Kidney (tissue), 14 donors: Measurements from ENCODE around the gene VWA5A. TPM values are rescaled to one million over a fixed set of nuclear protein-coding genes. Genes with fewer than 3 reads are reported as not detected.

ENCODE experiments used
- DNase-seq, 5 donors: peaks; one replicate each; pipeline ENCODE4 v3.0.0-alpha.2; 2013 to 2020
- FAIRE-seq: peaks from 2 replicates; lab custom pipeline; 2012; peaks lifted over from hg19 to GRCh38; lab: Jason Lieb, UNC
- H3K27ac ChIP-seq, 2 donors: one replicate each; pipeline ENCODE4 v1.7.0; 2013; ENCODE audit warnings: low read depth in 2 of 2, low read length in 2 of 2, inconsistent platforms in 1 of 2
- H3K27me3 ChIP-seq: one replicate; pipeline ENCODE4 v1.7.1; 2013; ENCODE audit warnings: low read length, inconsistent platforms; ENCODE audit not compliant: control insufficient read depth, insufficient read depth
- H3K36me3 ChIP-seq, 3 donors: one replicate each; pipeline versions ENCODE4 v1.7.0 to v1.7.1; 2013; ENCODE audit warnings: low read length in 3 of 3, control low read depth in 1 of 3, inconsistent platforms in 1 of 3; ENCODE audit not compliant: insufficient read depth in 3 of 3, control insufficient read depth in 2 of 3
- H3K4me1 ChIP-seq, 3 donors: one replicate each; pipeline versions ENCODE4 v1.7.0 to v1.7.1; 2013; ENCODE audit warnings: low read length in 3 of 3, inconsistent platforms in 1 of 3, low read depth in 1 of 3; ENCODE audit not compliant: control insufficient read depth in 2 of 3, insufficient read depth in 2 of 3
- H3K4me3 ChIP-seq, 3 donors: one replicate each; pipeline versions ENCODE4 v1.7.0 to v1.8.1; 2013; ENCODE audit warnings: low read length in 3 of 3, control low read depth in 1 of 3, inconsistent platforms in 1 of 3
- H3K9ac ChIP-seq, 3 donors: one replicate each; pipeline versions ENCODE4 v1.7.0 to v1.7.1; 2013; ENCODE audit warnings: low read length in 3 of 3, control low read depth in 1 of 3, inconsistent platforms in 1 of 3
- H3K9me3 ChIP-seq, 3 donors: one replicate each; pipeline versions ENCODE4 v1.7.0 to v1.7.1; 2013; ENCODE audit warnings: low read length in 3 of 3, control low read depth in 1 of 3, inconsistent platforms in 1 of 3; ENCODE audit not compliant: control insufficient read depth in 2 of 3, insufficient read depth in 1 of 3
- CTCF ChIP-seq: IDR thresholded peaks from 3 replicates; pipeline ENCODE4 v1.5.1; 2012; ENCODE audit warnings: mild to moderate bottlenecking, moderate library complexity, borderline replicate concordance; ENCODE audit not compliant: insufficient read depth; ENCODE audit errors: extremely low read depth
- intact Hi-C: fragments of 100-400 bp; cut with DNase I; formaldehyde crosslinking; loops from one replicate; pipeline ENCODE4 v1.11.1; 2022
- polyA plus RNA-seq: library from polyadenylated mRNA; stranded (reverse); fragments of 350-450 nt; fragmentation: Illumina TruSeq; extraction: RNeasy Lipid Tissue Mini Kit (QIAGEN cat#74804); gene quantifications from one replicate; pipeline ENCODE4 v1.2.3, GENCODE V29; 2014; ENCODE audit warnings: low read depth, low replicate concordance; ENCODE audit not compliant: insufficient read depth
- total RNA-seq: library from RNA; stranded (reverse); fragmentation: NEBNext Ultra II Directional; extraction: Animal tissue kit (Norgen Biotek cat#: 25700); gene quantifications from one replicate; pipeline ENCODE4 v1.2.1, GENCODE V29; 2021
- donor health status: control.
- donor health status: control.
- donor health status: control.
- donor health status: control.
- donor health status: control.
- donor health status: DM: yes; HTN: yes; CAD: no.
- donor health status: Normal renal cell carcinoma (clear cell type).

VWA5A gene
- total and polyA plus RNA-seq, 2 donors from 2014 or later: 25.0 to 57.2 TPM

GRCh38 chr11:124153821-124154220 lies 38.6 kb downstream of the VWA5A start:
- Histone ChIP-seq H3K4me1 (no peaks in the 10 kb centered on the region), H3K4me3 (no peak overlapping the region), H3K9me3 (no peaks in the 10 kb centered on the region), H3K36me3 (no peaks in the 10 kb centered on the region), H3K27ac (no peak overlapping the region), H3K27me3 (no peaks in the 10 kb centered on the region), H3K9ac (no peak overlapping the region)
- intact Hi-C loops: no loop called here
- no peak for FAIRE-seq
- no peak for TF ChIP-seq CTCF
- no peak for DNase-seq

- no peak overlapping the region for H3K9ac ChIP-seq
- H3K4me1 ChIP-seq: no peaks in the 10 kb centered on the region
- no peak for TF ChIP-seq CTCF
- DNase-seq (no peak), FAIRE-seq (no peak)
- H3K9me3 ChIP-seq: no peaks in the 10 kb centered on the region
- H3K27ac ChIP-seq: no peak overlapping the region
- no peaks in the 10 kb centered on the region for H3K27me3 ChIP-seq
- H3K4me3 ChIP-seq: no peak overlapping the region
- no peaks in the 10 kb centered on the region for H3K36me3 ChIP-seq
- intact Hi-C loops: no loop called here
These were observed 44.2 kb downstream of the VWA5A start for GRCh38 chr11:124159481-124159880.

GRCh38 chr11:124160986-124161385 lies 45.7 kb downstream of the VWA5A start:
- no peak for TF ChIP-seq CTCF
- FAIRE-seq (no peak), DNase-seq (no peak)
- Histone ChIP-seq H3K27ac (no peak overlapping the region), H3K27me3 (no peaks in the 10 kb centered on the region), H3K9ac (no peak overlapping the region), H3K4me3 (no peak overlapping the region), H3K9me3 (no peaks in the 10 kb centered on the region), H3K36me3 (no peaks in the 10 kb centered on the region), H3K4me1 (no peaks in the 10 kb centered on the region)
- intact Hi-C loops: no loop called here

GRCh38 chr11:124167826-124168231 lies 52.6 kb downstream of the VWA5A start:
- no peak for TF ChIP-seq CTCF
- FAIRE-seq: no peak
- Histone ChIP-seq H3K27ac (no peak overlapping the region), H3K9me3 (no peaks in the 10 kb centered on the region), H3K27me3 (no peaks in the 10 kb centered on the region), H3K4me1 (no peaks in the 10 kb centered on the region), H3K4me3 (no peak overlapping the region), H3K9ac (no peak overlapping the region), H3K36me3 (no peaks in the 10 kb centered on the region)
- no peak for DNase-seq
- intact Hi-C loops: no loop called here
